Mucosa of rectum (tissue), 2 donors: ENCODE results near the gene CERT1.
"Not testable (repeated sequence)": the region's sequence is repeated elsewhere in the genome, so short reads cannot be mapped to it uniquely, and the experiment has no call there.

ENCODE experiments used
- H3K27ac ChIP-seq, 2 donors: one replicate each; pipeline ENCODE4 v1.7.0; 2013; ENCODE audit warnings: inconsistent platforms in 2 of 2, low read depth in 2 of 2, low read length in 2 of 2
- H3K27me3 ChIP-seq, 2 donors: one replicate each; pipeline ENCODE4 v1.7.0; 2013; ENCODE audit warnings: low read length in 2 of 2; ENCODE audit not compliant: control insufficient read depth in 2 of 2, insufficient read depth in 2 of 2
- H3K36me3 ChIP-seq, 2 donors: one replicate each; pipeline ENCODE4 v1.7.0; 2013; ENCODE audit warnings: low read length in 2 of 2; ENCODE audit not compliant: control insufficient read depth in 2 of 2, insufficient read depth in 2 of 2
- H3K4me1 ChIP-seq, 2 donors: one replicate each; pipeline ENCODE4 v1.7.0; 2013; ENCODE audit warnings: low read length in 2 of 2, mild to moderate bottlenecking in 1 of 2; ENCODE audit not compliant: control insufficient read depth in 2 of 2, insufficient read depth in 2 of 2
- H3K4me3 ChIP-seq, 2 donors: one replicate each; pipeline ENCODE4 v1.7.0; 2013; ENCODE audit warnings: low read length in 2 of 2
- H3K9ac ChIP-seq, 2 donors: one replicate each; pipeline ENCODE4 v1.7.0; 2013; ENCODE audit warnings: low read length in 2 of 2, low read depth in 1 of 2, mild to moderate bottlenecking in 1 of 2
- H3K9me3 ChIP-seq, 2 donors: one replicate each; pipeline ENCODE4 v1.7.0; 2013; ENCODE audit warnings: low read length in 2 of 2; ENCODE audit not compliant: control insufficient read depth in 2 of 2
- donor health status: healthy.
- donor health status: Normal muscosa, but diverticular disease.

Gene CERT1

DNA sequence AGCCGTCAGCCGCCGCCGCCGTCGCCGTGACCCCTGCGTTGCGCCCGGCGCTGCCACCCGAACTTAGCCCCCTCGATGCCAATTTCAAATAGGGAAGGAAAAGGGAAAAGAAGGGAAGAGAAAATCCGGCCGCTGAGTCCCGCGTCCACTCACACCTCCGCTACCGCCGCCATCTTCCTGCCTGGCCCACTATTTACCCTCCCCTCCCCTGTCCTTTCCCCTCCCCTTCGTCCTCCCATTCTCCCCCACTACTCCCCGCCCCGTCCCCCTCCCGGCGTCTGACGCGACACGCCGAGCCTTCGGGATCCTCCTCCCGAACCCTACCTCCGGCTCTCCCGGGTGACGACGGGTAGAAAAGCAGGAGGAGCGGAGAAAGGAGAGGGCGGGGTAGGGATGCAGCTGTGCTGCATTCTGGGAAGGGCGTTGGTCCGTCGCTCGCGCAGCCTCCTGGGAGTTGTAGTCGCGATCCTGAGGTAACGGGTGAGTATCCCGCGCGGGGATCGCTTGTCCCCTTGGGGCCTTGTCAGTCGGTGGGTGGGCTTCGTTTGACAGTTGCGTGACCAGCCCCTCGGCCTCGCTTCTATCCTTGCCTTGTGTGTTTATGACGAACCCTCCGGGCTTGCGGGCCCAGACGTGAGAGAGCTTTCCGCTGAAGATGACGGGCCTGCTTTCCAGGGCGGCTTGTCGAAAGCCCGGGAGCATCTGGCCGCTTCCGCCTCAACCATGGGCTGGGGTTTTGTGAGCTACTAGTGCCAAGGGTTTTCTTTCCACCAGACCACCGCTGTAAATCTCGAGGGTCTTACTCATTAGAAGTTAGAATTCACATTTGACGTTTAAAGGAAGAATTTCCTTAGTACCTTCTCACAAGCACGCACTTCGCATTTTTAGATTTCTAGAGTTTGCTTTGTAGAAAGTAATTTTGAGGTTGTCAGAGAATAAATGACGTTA, at the start of gene CERT1, which contains the start of gene POLK:
Gene CERT1, minus strand, starts transcription at position 195 of the 948 bp plus-strand sequence. CDS start 422 bp downstream, outside the sequence.
Gene POLK, plus strand, starts transcription at position 457 of the 948 bp plus-strand sequence.
- H3K9me3 ChIP-seq, result no peaks in the 10 kb centered on the region
- no peaks in the 10 kb centered on the region for H3K36me3 ChIP-seq
- no peaks in the 10 kb centered on the region for H3K27me3 ChIP-seq
- H3K4me3 ChIP-seq, result peak within 1 kb of the TSS; percentile 91 to 98
- peak within 1 kb of the TSS; percentile 78 to 89 for H3K9ac ChIP-seq
- peaks cover 11 to 17% of the 10 kb centered on the region in 2 donors for H3K4me1 ChIP-seq
- H3K27ac ChIP-seq, result peak within 1 kb of the TSS; percentile 88 to 90

- H3K36me3 ChIP-seq, H3K9ac ChIP-seq, H3K4me3 ChIP-seq, H3K4me1 ChIP-seq, H3K27me3 ChIP-seq, H3K27ac ChIP-seq, H3K9me3 ChIP-seq: not testable (repeated sequence)
These were observed 49.2 kb upstream of the CERT1 start for GRCh38 chr5:75560655-75561054.

DNA sequence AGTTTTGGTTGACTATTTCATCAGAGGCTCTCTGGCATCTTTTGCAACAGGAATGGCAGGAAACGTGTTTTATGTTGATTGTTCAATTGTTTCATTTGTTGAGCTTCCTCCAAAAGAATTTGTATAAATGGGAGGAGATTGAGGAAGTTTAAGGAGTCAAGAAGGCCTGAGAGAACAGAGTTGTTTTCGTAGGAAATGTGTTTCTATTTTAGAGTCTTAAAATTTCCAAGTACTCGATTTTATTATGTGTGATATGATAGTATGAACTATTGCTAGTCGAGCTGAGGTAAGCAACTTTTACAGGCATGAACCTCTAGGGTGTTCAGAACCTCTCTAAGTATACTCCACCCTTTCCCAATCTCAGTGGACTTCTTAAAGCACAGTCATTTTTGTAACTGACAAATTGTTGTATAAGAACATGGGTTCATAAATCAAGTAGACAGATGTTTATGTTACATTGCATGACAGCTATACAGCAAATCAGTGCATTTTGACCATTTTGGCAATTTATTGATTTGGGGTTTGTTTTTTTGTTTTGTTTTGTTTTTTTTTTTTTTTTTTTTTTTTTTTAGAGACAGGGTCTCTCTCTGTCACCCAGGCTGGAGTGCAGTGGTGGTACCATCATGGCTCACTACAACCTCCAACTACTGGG, 47.7 kb upstream of the CERT1 start:
- Histone ChIP-seq H3K4me3 (no peak overlapping the region), H3K4me1 (no peaks in the 10 kb centered on the region), H3K9ac (no peak overlapping the region), H3K36me3 (peaks cover 0 to under 1% of the 10 kb centered on the region in 2 donors), H3K27me3 (no peaks in the 10 kb centered on the region), H3K27ac (no peak overlapping the region), H3K9me3 (no peaks in the 10 kb centered on the region)

GRCh38 chr5:75558221-75558620, 46.8 kb upstream of the CERT1 start:
- H3K9me3 ChIP-seq, result no peaks in the 10 kb centered on the region
- no peak overlapping the region for H3K9ac ChIP-seq
- no peak overlapping the region for H3K27ac ChIP-seq
- no peak overlapping the region for H3K4me3 ChIP-seq
- H3K36me3 ChIP-seq, result peaks cover 4% of the 10 kb centered on the region in 2 donors
- H3K27me3 ChIP-seq, result no peaks in the 10 kb centered on the region
- H3K4me1 ChIP-seq, result no peaks in the 10 kb centered on the region

DNA sequence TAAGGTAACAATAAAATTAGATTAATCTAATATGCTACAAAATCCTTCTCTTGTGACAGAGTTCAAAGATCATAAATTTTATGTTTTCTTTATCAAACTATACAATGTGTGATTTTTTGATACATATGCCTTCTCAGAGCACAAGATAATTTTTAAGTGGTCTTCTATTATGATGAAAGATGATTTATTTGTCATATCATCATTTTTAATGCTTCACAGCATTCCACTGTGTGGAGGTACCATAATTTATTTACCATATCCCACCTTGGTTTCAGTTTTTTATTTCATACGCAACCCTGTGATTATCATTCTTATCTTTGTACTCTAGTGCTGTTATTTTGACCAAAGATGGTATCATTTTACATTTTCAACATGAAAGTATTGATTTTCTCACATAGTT, 41.9 kb upstream of the CERT1 start:
- no peaks in the 10 kb centered on the region for H3K27me3 ChIP-seq
- H3K9ac ChIP-seq, result no peak overlapping the region
- no peaks in the 10 kb centered on the region for H3K4me1 ChIP-seq
- no peaks in the 10 kb centered on the region for H3K9me3 ChIP-seq
- no peak overlapping the region for H3K4me3 ChIP-seq
- no peak overlapping the region for H3K27ac ChIP-seq
- H3K36me3 ChIP-seq, result peaks cover 4 to 9% of the 10 kb centered on the region in 2 donors

DNA sequence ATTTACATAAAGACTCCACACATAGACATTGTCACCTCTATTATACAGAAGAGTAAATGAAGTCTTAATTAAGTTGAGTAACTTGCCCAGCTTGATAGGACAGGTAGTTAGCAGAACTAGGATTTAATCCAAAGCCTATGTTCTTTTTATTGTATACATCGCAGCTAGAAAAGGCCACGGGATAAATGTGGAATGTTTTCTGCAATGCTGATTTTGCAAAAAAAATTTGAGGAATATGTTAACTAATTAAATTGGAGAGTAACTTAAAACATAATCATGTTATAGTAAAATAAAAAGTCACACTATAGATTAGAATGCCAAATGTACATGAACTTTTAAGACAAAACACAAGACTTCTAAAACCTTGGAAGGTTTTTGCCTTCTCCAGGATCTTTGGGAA, 41.3 kb upstream of the CERT1 start:
- Histone ChIP-seq H3K27me3 (no peaks in the 10 kb centered on the region), H3K4me3 (no peak overlapping the region), H3K27ac (no peak overlapping the region), H3K4me1 (no peaks in the 10 kb centered on the region), H3K9ac (no peak overlapping the region), H3K36me3 (peaks cover 4 to 9% of the 10 kb centered on the region in 2 donors), H3K9me3 (no peaks in the 10 kb centered on the region)

DNA sequence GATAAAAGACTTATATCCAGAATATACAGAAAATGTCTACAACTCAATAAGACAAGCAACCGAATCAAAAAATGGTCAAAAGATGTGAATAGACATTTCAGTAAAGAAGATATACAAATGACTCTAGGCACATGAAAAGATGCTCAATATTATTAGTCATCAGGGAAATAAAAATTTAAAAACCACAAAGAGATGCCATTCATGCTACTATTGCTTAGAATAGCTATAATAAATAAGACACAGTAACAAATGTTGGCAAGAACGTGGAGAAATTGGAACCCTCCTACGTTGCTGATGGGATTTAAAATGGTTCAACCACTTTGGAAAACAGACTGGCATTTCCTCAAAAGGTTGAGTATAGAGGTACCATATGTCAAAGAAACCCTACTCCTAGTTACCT, 40.0 kb upstream of the CERT1 start:
- no peaks in the 10 kb centered on the region for H3K27me3 ChIP-seq
- no peaks in the 10 kb centered on the region for H3K4me1 ChIP-seq
- H3K9ac ChIP-seq, result no peak overlapping the region
- no peak overlapping the region for H3K4me3 ChIP-seq
- H3K27ac ChIP-seq, result no peak overlapping the region
- peaks cover 4 to 9% of the 10 kb centered on the region in 2 donors for H3K36me3 ChIP-seq
- no peaks in the 10 kb centered on the region for H3K9me3 ChIP-seq

DNA sequence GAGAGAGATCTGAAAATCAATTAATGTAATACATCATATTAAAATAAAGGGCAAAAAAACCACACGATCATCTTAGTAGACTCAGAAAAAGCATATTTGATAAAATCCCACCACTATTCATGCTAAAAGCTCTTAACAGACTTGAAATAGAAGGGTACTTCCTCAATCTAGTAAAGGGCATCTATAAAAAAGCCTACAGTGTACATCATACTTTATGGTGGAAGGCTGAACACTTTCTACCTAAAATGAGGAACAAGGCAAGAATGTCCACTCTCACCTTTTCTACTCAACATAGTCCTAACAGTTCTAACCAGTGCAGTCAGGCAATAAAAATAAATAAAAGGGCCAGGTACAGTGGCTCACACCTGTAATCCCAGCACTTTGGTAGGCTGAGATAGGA, 39.2 kb upstream of the CERT1 start:
- Histone ChIP-seq H3K9ac (no peak overlapping the region), H3K4me3 (no peak overlapping the region), H3K4me1 (no peaks in the 10 kb centered on the region), H3K27ac (no peak overlapping the region), H3K36me3 (peaks cover 4 to 9% of the 10 kb centered on the region in 2 donors), H3K27me3 (no peaks in the 10 kb centered on the region), H3K9me3 (no peaks in the 10 kb centered on the region)

- Histone ChIP-seq H3K4me1 (no peaks in the 10 kb centered on the region), H3K4me3 (no peak overlapping the region), H3K27me3 (no peaks in the 10 kb centered on the region), H3K36me3 (peaks cover 0 to 4% of the 10 kb centered on the region in 2 donors), H3K9ac (no peak overlapping the region), H3K9me3 (no peaks in the 10 kb centered on the region), H3K27ac (no peak overlapping the region)
These were observed 36.4 kb upstream of the CERT1 start for GRCh38 chr5:75547812-75548211.

DNA sequence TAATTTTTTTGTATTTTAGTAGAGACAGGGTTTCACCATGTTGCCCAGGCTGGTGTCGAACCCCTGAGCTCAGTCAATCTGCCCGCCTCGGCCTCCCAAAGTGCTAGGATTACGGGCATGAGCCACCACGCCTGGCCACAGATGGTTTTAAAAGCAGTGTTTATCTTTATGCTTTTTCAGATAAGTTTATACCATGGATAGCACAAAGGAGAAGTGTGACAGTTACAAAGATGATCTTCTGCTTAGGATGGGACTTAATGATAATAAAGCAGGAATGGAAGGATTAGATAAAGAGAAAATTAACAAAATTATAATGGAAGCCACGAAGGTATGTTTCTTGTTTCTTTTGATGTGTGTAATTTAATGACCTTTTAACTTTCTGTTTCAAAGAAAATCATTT, 35.4 kb upstream of the CERT1 start:
- Histone ChIP-seq H3K4me1 (no peaks in the 10 kb centered on the region), H3K36me3 (no peaks in the 10 kb centered on the region), H3K27me3 (no peaks in the 10 kb centered on the region), H3K27ac (no peak overlapping the region), H3K9me3 (no peaks in the 10 kb centered on the region), H3K4me3 (no peak overlapping the region), H3K9ac (no peak overlapping the region)
